ENCODE results near the gene OR8D2.
"Not testable (repeated sequence)": the region's sequence is repeated elsewhere in the genome, so short reads cannot be mapped to it uniquely, and the experiment has no call there.

OR8D2 gene

GRCh38 chr11:124285610-124286344, 34.2 kb downstream of the OR8D2 start:
- DNase-seq (ENCODE audit: low spot score), result no peak

GRCh38 chr11:124278261-124278660, 41.7 kb downstream of the OR8D2 start:
- no peak for DNase-seq (ENCODE audit: low spot score)

- no peak for DNase-seq (ENCODE audit: low spot score)
Observed at GRCh38 chr11:124277804-124278203, 42.2 kb downstream of the OR8D2 start.

GRCh38 chr11:124277207-124277606, 42.8 kb downstream of the OR8D2 start:
- DNase-seq (ENCODE audit: low spot score), result no peak

GRCh38 chr11:124276081-124276480, 43.9 kb downstream of the OR8D2 start:
- DNase-seq (ENCODE audit: low spot score), result no peak

GRCh38 chr11:124274000-124274399, 46.0 kb downstream of the OR8D2 start:
- DNase-seq (ENCODE audit: low spot score), result no peak

GRCh38 chr11:124270886-124271285, 49.1 kb downstream of the OR8D2 start:
- DNase-seq (ENCODE audit: low spot score), result not testable (repeated sequence)

Data from D341Med (cell line).